GM15510 (cell line): ENCODE data around the gene CENPO.

Experiments used
- POLR2A ChIP-seq: IDR thresholded peaks from 3 replicates; pipeline ENCODE4 v1.6.1; 2011; ENCODE audit warnings: borderline replicate concordance; ENCODE audit not compliant: insufficient read length; ENCODE audit errors: extremely low read depth

The CENPO gene

GRCh38 chr2:24792874-24793760 is at the start of gene CENPO, which contains the start of gene PTRHD1:
Gene CENPO, plus strand, starts transcription at chr2:24793425. Its CDS starts 495 bp downstream, at chr2:24793920.
Gene PTRHD1, minus strand, starts transcription at chr2:24793391. Its CDS starts 14 bp downstream, at chr2:24793377.
- peak; percentile 84 for TF ChIP-seq POLR2A

GRCh38 chr2:24743924-24744323 is 49.3 kb upstream of the CENPO start:
- TF ChIP-seq POLR2A, result no peak

GRCh38 chr2:24744356-24744755 is 48.9 kb upstream of the CENPO start:
- no peak for TF ChIP-seq POLR2A

- TF ChIP-seq POLR2A, result no peak
These were observed 47.4 kb upstream of the CENPO start for GRCh38 chr2:24745825-24746224.

GRCh38 chr2:24747299-24747698 is 45.9 kb upstream of the CENPO start:
- TF ChIP-seq POLR2A, result no peak

- TF ChIP-seq POLR2A, result no peak
These were observed 44.0 kb upstream of the CENPO start for GRCh38 chr2:24749069-24749691.

GRCh38 chr2:24754985-24755705 is 38.1 kb upstream of the CENPO start:
- TF ChIP-seq POLR2A, result no peak

- TF ChIP-seq POLR2A, result no peak
These were observed 36.4 kb upstream of the CENPO start for GRCh38 chr2:24756789-24757188.

- no peak for TF ChIP-seq POLR2A
These were observed 31.4 kb upstream of the CENPO start for GRCh38 chr2:24761866-24762265.

GRCh38 chr2:24762518-24762917 is 30.7 kb upstream of the CENPO start:
- TF ChIP-seq POLR2A, result no peak

GRCh38 chr2:24763843-24764242 is 29.4 kb upstream of the CENPO start:
- TF ChIP-seq POLR2A, result no peak

- no peak for TF ChIP-seq POLR2A
These were observed 26.6 kb upstream of the CENPO start for GRCh38 chr2:24766609-24767008.

- no peak for TF ChIP-seq POLR2A
These were observed 25.2 kb upstream of the CENPO start for GRCh38 chr2:24768013-24768412.

- no peak for TF ChIP-seq POLR2A
These were observed 24.6 kb upstream of the CENPO start for GRCh38 chr2:24768601-24769000.

GRCh38 chr2:24771061-24771460 is 22.2 kb upstream of the CENPO start:
- no peak for TF ChIP-seq POLR2A
